ENCODE results near the gene GALK1. TPM values are rescaled to one million over a fixed set of nuclear protein-coding genes. Genes with fewer than 3 reads are reported as not detected.

The GALK1 gene
- total and polyA plus RNA-seq, 2 of the 13 experiments (the other 11 are each of a cell fraction or from before 2014, with no cell fraction given), result 59.9 to 93.6 TPM

DNA sequence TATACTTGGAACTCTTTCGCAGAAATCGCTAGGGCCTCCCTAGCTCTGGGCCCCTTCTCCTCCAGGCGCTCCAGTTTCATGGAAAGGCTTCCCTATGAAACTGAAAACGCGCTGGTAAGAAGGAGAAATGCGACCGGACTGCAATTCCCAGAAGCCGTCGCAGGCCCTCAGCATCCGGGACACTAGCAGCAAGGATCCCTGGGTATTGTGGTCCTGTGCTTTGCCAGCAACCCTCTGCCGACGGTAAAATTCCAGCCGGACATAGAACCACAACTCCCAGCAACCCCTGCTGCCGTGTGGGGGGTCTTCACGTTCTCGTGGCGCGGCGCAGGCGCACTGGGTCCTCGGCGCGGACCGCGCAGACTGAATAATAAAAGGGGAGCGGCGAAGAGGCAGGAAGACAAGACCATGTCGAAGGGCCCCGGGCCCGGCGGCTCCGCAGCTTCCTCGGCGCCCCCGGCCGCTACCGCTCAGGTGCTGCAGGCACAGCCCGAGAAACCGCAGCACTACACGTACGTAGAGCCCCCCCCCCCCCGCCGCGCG, 19.6 kb upstream of the GALK1 start, which contains the start of gene UNK (continued):
- TF ChIP-seq, protein P1, sequence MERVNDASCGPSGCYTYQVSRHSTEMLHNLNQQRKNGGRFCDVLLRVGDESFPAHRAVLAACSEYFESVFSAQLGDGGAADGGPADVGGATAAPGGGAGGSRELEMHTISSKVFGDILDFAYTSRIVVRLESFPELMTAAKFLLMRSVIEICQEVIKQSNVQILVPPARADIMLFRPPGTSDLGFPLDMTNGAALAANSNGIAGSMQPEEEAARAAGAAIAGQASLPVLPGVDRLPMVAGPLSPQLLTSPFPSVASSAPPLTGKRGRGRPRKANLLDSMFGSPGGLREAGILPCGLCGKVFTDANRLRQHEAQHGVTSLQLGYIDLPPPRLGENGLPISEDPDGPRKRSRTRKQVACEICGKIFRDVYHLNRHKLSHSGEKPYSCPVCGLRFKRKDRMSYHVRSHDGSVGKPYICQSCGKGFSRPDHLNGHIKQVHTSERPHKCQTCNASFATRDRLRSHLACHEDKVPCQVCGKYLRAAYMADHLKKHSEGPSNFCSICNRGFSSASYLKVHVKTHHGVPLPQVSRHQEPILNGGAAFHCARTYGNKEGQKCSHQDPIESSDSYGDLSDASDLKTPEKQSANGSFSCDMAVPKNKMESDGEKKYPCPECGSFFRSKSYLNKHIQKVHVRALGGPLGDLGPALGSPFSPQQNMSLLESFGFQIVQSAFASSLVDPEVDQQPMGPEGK (CRISPR knock-in tag; IDR thresholded peaks at IDR 0.05), result peak; percentile 82
- TF ChIP-seq, protein P2, sequence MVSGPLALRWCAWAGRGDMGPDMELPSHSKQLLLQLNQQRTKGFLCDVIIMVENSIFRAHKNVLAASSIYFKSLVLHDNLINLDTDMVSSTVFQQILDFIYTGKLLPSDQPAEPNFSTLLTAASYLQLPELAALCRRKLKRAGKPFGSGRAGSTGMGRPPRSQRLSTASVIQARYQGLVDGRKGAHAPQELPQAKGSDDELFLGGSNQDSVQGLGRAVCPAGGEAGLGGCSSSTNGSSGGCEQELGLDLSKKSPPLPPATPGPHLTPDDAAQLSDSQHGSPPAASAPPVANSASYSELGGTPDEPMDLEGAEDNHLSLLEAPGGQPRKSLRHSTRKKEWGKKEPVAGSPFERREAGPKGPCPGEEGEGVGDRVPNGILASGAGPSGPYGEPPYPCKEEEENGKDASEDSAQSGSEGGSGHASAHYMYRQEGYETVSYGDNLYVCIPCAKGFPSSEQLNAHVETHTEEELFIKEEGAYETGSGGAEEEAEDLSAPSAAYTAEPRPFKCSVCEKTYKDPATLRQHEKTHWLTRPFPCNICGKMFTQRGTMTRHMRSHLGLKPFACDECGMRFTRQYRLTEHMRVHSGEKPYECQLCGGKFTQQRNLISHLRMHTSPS (CRISPR knock-in tag; IDR thresholded peaks at IDR 0.05; ENCODE audit: low read depth), result peak; percentile 32; the same call in 1 of the 2 replicates
- TF ChIP-seq, protein P3, sequence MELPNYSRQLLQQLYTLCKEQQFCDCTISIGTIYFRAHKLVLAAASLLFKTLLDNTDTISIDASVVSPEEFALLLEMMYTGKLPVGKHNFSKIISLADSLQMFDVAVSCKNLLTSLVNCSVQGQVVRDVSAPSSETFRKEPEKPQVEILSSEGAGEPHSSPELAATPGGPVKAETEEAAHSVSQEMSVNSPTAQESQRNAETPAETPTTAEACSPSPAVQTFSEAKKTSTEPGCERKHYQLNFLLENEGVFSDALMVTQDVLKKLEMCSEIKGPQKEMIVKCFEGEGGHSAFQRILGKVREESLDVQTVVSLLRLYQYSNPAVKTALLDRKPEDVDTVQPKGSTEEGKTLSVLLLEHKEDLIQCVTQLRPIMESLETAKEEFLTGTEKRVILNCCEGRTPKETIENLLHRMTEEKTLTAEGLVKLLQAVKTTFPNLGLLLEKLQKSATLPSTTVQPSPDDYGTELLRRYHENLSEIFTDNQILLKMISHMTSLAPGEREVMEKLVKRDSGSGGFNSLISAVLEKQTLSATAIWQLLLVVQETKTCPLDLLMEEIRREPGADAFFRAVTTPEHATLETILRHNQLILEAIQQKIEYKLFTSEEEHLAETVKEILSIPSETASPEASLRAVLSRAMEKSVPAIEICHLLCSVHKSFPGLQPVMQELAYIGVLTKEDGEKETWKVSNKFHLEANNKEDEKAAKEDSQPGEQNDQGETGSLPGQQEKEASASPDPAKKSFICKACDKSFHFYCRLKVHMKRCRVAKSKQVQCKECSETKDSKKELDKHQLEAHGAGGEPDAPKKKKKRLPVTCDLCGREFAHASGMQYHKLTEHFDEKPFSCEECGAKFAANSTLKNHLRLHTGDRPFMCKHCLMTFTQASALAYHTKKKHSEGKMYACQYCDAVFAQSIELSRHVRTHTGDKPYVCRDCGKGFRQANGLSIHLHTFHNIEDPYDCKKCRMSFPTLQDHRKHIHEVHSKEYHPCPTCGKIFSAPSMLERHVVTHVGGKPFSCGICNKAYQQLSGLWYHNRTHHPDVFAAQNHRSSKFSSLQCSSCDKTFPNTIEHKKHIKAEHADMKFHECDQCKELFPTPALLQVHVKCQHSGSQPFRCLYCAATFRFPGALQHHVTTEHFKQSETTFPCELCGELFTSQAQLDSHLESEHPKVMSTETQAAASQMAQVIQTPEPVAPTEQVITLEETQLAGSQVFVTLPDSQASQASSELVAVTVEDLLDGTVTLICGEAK (IDR thresholded peaks at IDR 0.05), result no peak
- TF ChIP-seq, protein P3 (CRISPR knock-in tag; IDR thresholded peaks at IDR 0.05), result peak; percentile 65; the same call in 1 of the 2 replicates
- TF ChIP-seq, protein P4, sequence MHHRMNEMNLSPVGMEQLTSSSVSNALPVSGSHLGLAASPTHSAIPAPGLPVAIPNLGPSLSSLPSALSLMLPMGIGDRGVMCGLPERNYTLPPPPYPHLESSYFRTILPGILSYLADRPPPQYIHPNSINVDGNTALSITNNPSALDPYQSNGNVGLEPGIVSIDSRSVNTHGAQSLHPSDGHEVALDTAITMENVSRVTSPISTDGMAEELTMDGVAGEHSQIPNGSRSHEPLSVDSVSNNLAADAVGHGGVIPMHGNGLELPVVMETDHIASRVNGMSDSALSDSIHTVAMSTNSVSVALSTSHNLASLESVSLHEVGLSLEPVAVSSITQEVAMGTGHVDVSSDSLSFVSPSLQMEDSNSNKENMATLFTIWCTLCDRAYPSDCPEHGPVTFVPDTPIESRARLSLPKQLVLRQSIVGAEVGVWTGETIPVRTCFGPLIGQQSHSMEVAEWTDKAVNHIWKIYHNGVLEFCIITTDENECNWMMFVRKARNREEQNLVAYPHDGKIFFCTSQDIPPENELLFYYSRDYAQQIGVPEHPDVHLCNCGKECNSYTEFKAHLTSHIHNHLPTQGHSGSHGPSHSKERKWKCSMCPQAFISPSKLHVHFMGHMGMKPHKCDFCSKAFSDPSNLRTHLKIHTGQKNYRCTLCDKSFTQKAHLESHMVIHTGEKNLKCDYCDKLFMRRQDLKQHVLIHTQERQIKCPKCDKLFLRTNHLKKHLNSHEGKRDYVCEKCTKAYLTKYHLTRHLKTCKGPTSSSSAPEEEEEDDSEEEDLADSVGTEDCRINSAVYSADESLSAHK (CRISPR knock-in tag; IDR thresholded peaks at IDR 0.05; ENCODE audit: borderline replicate concordance), result no peak
- TF ChIP-seq PHF20 (CRISPR knock-in tag; IDR thresholded peaks at IDR 0.05) (peak; percentile 33), REPIN1 (CRISPR knock-in tag; IDR thresholded peaks at IDR 0.05; ENCODE audit: borderline replicate concordance, low read depth) (peak; percentile 76; the same call in 1 of the 2 replicates)
- TF ChIP-seq, protein P5, sequence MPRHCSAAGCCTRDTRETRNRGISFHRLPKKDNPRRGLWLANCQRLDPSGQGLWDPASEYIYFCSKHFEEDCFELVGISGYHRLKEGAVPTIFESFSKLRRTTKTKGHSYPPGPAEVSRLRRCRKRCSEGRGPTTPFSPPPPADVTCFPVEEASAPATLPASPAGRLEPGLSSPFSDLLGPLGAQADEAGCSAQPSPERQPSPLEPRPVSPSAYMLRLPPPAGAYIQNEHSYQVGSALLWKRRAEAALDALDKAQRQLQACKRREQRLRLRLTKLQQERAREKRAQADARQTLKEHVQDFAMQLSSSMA (CRISPR knock-in tag; IDR thresholded peaks at IDR 0.05), result peak; percentile 70; the same call in 1 of the 2 replicates
- TF ChIP-seq, protein P6, sequence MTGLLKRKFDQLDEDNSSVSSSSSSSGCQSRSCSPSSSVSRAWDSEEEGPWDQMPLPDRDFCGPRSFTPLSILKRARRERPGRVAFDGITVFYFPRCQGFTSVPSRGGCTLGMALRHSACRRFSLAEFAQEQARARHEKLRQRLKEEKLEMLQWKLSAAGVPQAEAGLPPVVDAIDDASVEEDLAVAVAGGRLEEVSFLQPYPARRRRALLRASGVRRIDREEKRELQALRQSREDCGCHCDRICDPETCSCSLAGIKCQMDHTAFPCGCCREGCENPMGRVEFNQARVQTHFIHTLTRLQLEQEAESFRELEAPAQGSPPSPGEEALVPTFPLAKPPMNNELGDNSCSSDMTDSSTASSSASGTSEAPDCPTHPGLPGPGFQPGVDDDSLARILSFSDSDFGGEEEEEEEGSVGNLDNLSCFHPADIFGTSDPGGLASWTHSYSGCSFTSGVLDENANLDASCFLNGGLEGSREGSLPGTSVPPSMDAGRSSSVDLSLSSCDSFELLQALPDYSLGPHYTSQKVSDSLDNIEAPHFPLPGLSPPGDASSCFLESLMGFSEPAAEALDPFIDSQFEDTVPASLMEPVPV (CRISPR knock-in tag; IDR thresholded peaks at IDR 0.05), result peak; percentile 93; the same call in 1 of the 2 replicates

Measured in HepG2 (cell line).